IMR-90 (cell line): ENCODE data around the gene CDADC1. TPM values are rescaled to one million over a fixed set of nuclear protein-coding genes. Genes with fewer than 3 reads are reported as not detected.

Experiments used
- ATAC-seq: fragments of 200-7000 bp; cut with Tn5 transposase; 2 replicates; pipeline ENCODE4 v1.9.1; 2020; ENCODE audit warnings: low read depth, mild to moderate bottlenecking, moderate library complexity
- BruUV-seq: library from RNA; stranded (reverse); fragments of 400-500 nt; replicated peaks from 2 replicates; lab custom pipeline; 2021; lab: Mats Ljungman, UMichigan
- CTCF ChIA-PET: fragments of 300-600 bp; formaldehyde crosslinking; extraction: SDS; loops from one replicate; lab custom pipeline; 2021; ENCODE audit warnings: antibody characterized with exemption; lab: Yijun Ruan, JAX
- POLR2A ChIA-PET: fragments of 300-600 bp; sonication (Branson Sonifier 250); formaldehyde crosslinking; loops from one replicate; lab custom pipeline; 2022; ENCODE audit warnings: antibody characterized with exemption; ENCODE audit not compliant: unreplicated experiment; lab: Charles Lee
- DNase-seq: peaks from one replicate; pipeline ENCODE4 v3.0.0; 2013
- H2AFZ ChIP-seq: replicated peaks from 2 replicates; pipeline ENCODE3; 2013; ENCODE audit warnings: low read length, mild to moderate bottlenecking; ENCODE audit not compliant: poor library complexity
- H2AK5ac ChIP-seq: 2 replicates; pipeline ENCODE4 v1.6.1; 2013; ENCODE audit warnings: low read depth, low read length, inconsistent platforms
- H2AK9ac ChIP-seq: replicated peaks from 2 replicates; pipeline ENCODE3; 2013; ENCODE audit warnings: mild to moderate bottlenecking, low read depth, low read length, moderate library complexity; ENCODE audit not compliant: poor library complexity
- H2BK120ac ChIP-seq: 2 replicates; pipeline ENCODE4 v1.6.1; 2013; ENCODE audit warnings: low read depth, low read length, inconsistent platforms
- H2BK15ac ChIP-seq: 3 replicates; pipeline ENCODE4 v1.6.1; 2013; ENCODE audit warnings: low read depth, low read length, inconsistent platforms
- H2BK20ac ChIP-seq: 2 replicates; pipeline ENCODE4 v1.6.1; 2013; ENCODE audit warnings: low read depth, mild to moderate bottlenecking, inconsistent platforms, low read length, moderate library complexity
- H2BK5ac ChIP-seq: 2 replicates; pipeline ENCODE4 v1.6.1; 2013; ENCODE audit warnings: mild to moderate bottlenecking, low read depth, low read length, inconsistent platforms; ENCODE audit not compliant: poor library complexity, severe bottlenecking
- H3K14ac ChIP-seq: replicated peaks from 2 replicates; pipeline ENCODE4 v1.6.1; 2013; ENCODE audit warnings: low read depth, low read length, inconsistent platforms
- H3K18ac ChIP-seq: 2 replicates; pipeline ENCODE4 v1.6.1; 2013; ENCODE audit warnings: low read depth, low read length, control low read depth
- H3K23ac ChIP-seq: 2 replicates; pipeline ENCODE4 v1.6.1; 2013; ENCODE audit warnings: low read depth, low read length, inconsistent platforms
- H3K27ac ChIP-seq: 2 replicates; pipeline ENCODE4 v1.5.1; 2013; ENCODE audit warnings: mild to moderate bottlenecking, control low read depth, low read length; ENCODE audit not compliant: insufficient read depth
- H3K27me3 ChIP-seq: 2 replicates; pipeline ENCODE4 v1.6.1; 2013; ENCODE audit warnings: low read length; ENCODE audit not compliant: control insufficient read depth, insufficient read depth
- H3K36me3 ChIP-seq: 2 replicates; pipeline ENCODE4 v1.6.1; 2013; ENCODE audit warnings: low read length, mixed read lengths; ENCODE audit not compliant: control insufficient read depth, insufficient read depth
- H3K4ac ChIP-seq: 2 replicates; pipeline ENCODE4 v1.6.1; 2013; ENCODE audit warnings: low read depth, low read length, inconsistent platforms
- H3K4me1 ChIP-seq: 2 replicates; pipeline ENCODE4 v1.6.1; 2013; ENCODE audit warnings: low read length, mixed read lengths; ENCODE audit not compliant: control insufficient read depth, insufficient read depth
- H3K4me2 ChIP-seq: 2 replicates; pipeline ENCODE4 v1.6.1; 2013; ENCODE audit warnings: low read depth, mild to moderate bottlenecking, control low read depth, low read length, moderate library complexity
- H3K4me3 ChIP-seq: 2 replicates; pipeline ENCODE4 v1.5.1; 2013; ENCODE audit warnings: low read depth, mild to moderate bottlenecking, control low read depth, low read length, moderate library complexity; ENCODE audit not compliant: insufficient read depth
- H3K56ac ChIP-seq: 2 replicates; pipeline ENCODE4 v1.6.1; 2013; ENCODE audit warnings: low read length, inconsistent platforms; ENCODE audit not compliant: insufficient read depth; ENCODE audit errors: extremely low read depth
- H3K79me1 ChIP-seq, 2 experiments: 2 replicates each; pipeline ENCODE4 v1.6.1; 2013; ENCODE audit warnings: low read length in 2 of 2, inconsistent platforms in 1 of 2, low read depth in 1 of 2
- H3K9ac ChIP-seq: 2 replicates; pipeline ENCODE4 v1.6.1; 2013; ENCODE audit warnings: low read depth, low read length, control low read depth
- H3K9me1 ChIP-seq: 2 replicates; pipeline ENCODE4 v1.6.1; 2013; ENCODE audit warnings: low read length, inconsistent platforms; ENCODE audit not compliant: insufficient read depth
- H3K9me3 ChIP-seq: 2 replicates; pipeline ENCODE4 v1.6.1; 2013; ENCODE audit warnings: low read length; ENCODE audit not compliant: control insufficient read depth, insufficient read depth
- H4K20me1 ChIP-seq: 2 replicates; pipeline ENCODE4 v1.6.1; 2013; ENCODE audit warnings: low read length, inconsistent platforms; ENCODE audit not compliant: insufficient read depth
- H4K5ac ChIP-seq: 2 replicates; pipeline ENCODE4 v1.6.1; 2013; ENCODE audit warnings: mild to moderate bottlenecking, low read depth, low read length, control low read depth
- H4K8ac ChIP-seq, 2 experiments: 2 replicates each; pipeline ENCODE4 v1.6.1; 2013; ENCODE audit warnings: low read depth in 2 of 2, low read length in 2 of 2, control low read depth in 1 of 2, inconsistent platforms in 1 of 2
- H4K91ac ChIP-seq: 2 replicates; pipeline ENCODE4 v1.6.1; 2013; ENCODE audit warnings: low read depth, low read length, inconsistent platforms; ENCODE audit not compliant: insufficient read depth
- CEBPB ChIP-seq: IDR thresholded peaks from 2 replicates; pipeline ENCODE4 v1.6.1; 2012; ENCODE audit warnings: low read depth, low read length, improper control_type of control experiment
- ELK1 ChIP-seq: fragments of 150-350 bp; IDR thresholded peaks from 2 replicates; pipeline ENCODE4 v1.6.1; 2016; ENCODE audit warnings: low read depth, mild to moderate bottlenecking, low read length, moderate library complexity, borderline replicate concordance
- MAZ ChIP-seq: IDR thresholded peaks from 2 replicates; pipeline ENCODE4 v1.6.1; 2012; ENCODE audit warnings: low read depth, mild to moderate bottlenecking, low read length, improper control_type of control experiment, moderate library complexity, borderline replicate concordance
- MXI1 ChIP-seq: IDR thresholded peaks from 2 replicates; pipeline ENCODE4 v1.6.1; 2012; ENCODE audit warnings: low read depth, mild to moderate bottlenecking, low read length, moderate library complexity, borderline replicate concordance
- POLR2A ChIP-seq: IDR thresholded peaks from 2 replicates; pipeline ENCODE4 v1.6.1; 2012; ENCODE audit warnings: mild to moderate bottlenecking, low read depth, low read length
- SMC3 ChIP-seq: fragments of 150-350 bp; IDR thresholded peaks from 2 replicates; pipeline ENCODE4 v1.6.1; 2016; ENCODE audit warnings: low read depth, mild to moderate bottlenecking, antibody characterized with exemption, low read length, moderate library complexity
- WGBS, 2 experiments: methylation state at CpG; one replicate each; pipeline versions ENCODE4 v1.1.5 to v1.1.7; 2013; ENCODE audit warnings: missing lambda C conversion rate in 2 of 2; ENCODE audit not compliant: insufficient read length in 1 of 2; ENCODE audit errors: extremely low coverage in 2 of 2; 5-methylcytosine and 5-hydroxymethylcytosine counted together
- dilution Hi-C: fragments of 300-500 bp; cut with HindIII; formaldehyde crosslinking; loops from one replicate; pipeline ENCODE4 v1.14.3; 2018; ENCODE audit warnings: low sequenced_read_pairs; ENCODE audit not compliant: unreplicated experiment
- in situ Hi-C: fragments of 300-500 bp; cut with MboI; formaldehyde crosslinking; loops from 3 replicates; pipeline ENCODE4 v1.14.3; 2019; ENCODE audit warnings: low sequenced_read_pairs, inconsistent platforms, mixed read lengths
- intact Hi-C: fragments of 100-400 bp; cut with micrococcal nuclease; formaldehyde crosslinking; loops from 2 replicates; pipeline ENCODE4 v1.10.0; 2022
- polyA plus RNA-seq, 3 experiments: library from polyadenylated mRNA; depleted of rRNA; stranded (reverse); fragments of >200 nt; gene quantifications; 2 replicates each; pipeline ENCODE4 v1.2.3, GENCODE V29; 2012; ENCODE audit warnings: low replicate concordance in 1 of 3
- total RNA-seq: library from RNA; depleted of rRNA; stranded (reverse); fragments of >200 nt; gene quantifications from 2 replicates; pipeline ENCODE4 v1.2.3, GENCODE V29; 2012
- TF ChIP-seq, protein P1 (sequence below): fragments of 150-350 bp; IDR thresholded peaks from 2 replicates; pipeline ENCODE4 v1.6.1; 2017; ENCODE audit warnings: mild to moderate bottlenecking, antibody characterized with exemption, low read length, low read depth
- TF ChIP-seq, protein P2 (sequence below): conservative IDR thresholded peaks from 2 replicates; pipeline ENCODE4 v1.5.1; 2012; ENCODE audit warnings: mild to moderate bottlenecking, low read depth, low read length, improper control_type of control experiment

The CDADC1 gene
- total and polyA plus RNA-seq, 2 of the 4 experiments (the other 2 are of a cell fraction): 0.54 to 2.6 TPM

GRCh38 chr13:49336655-49337054 lies 88.9 kb downstream of the CDADC1 start:
- H2BK20ac ChIP-seq: no peak overlapping the region; the same call in 1 of the 2 replicates
- H4K91ac ChIP-seq: no peak overlapping the region
- H3K9me1 ChIP-seq: peaks cover 3% of the 10 kb centered on the region; the same call in 1 of the 2 replicates
- no peak overlapping the region for H3K14ac ChIP-seq
- no peaks in the 10 kb centered on the region for H3K79me1 ChIP-seq
- no peak overlapping the region for H3K27ac ChIP-seq
- no peak for TF ChIP-seq ELK1
- no peak for TF ChIP-seq MXI1
- TF ChIP-seq MAZ: no peak
- no peak for TF ChIP-seq POLR2A
- TF ChIP-seq, protein P1, sequence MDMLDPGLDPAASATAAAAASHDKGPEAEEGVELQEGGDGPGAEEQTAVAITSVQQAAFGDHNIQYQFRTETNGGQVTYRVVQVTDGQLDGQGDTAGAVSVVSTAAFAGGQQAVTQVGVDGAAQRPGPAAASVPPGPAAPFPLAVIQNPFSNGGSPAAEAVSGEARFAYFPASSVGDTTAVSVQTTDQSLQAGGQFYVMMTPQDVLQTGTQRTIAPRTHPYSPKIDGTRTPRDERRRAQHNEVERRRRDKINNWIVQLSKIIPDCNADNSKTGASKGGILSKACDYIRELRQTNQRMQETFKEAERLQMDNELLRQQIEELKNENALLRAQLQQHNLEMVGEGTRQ: no peak
- TF ChIP-seq, protein P2, sequence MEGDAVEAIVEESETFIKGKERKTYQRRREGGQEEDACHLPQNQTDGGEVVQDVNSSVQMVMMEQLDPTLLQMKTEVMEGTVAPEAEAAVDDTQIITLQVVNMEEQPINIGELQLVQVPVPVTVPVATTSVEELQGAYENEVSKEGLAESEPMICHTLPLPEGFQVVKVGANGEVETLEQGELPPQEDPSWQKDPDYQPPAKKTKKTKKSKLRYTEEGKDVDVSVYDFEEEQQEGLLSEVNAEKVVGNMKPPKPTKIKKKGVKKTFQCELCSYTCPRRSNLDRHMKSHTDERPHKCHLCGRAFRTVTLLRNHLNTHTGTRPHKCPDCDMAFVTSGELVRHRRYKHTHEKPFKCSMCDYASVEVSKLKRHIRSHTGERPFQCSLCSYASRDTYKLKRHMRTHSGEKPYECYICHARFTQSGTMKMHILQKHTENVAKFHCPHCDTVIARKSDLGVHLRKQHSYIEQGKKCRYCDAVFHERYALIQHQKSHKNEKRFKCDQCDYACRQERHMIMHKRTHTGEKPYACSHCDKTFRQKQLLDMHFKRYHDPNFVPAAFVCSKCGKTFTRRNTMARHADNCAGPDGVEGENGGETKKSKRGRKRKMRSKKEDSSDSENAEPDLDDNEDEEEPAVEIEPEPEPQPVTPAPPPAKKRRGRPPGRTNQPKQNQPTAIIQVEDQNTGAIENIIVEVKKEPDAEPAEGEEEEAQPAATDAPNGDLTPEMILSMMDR: no peak
- TF ChIP-seq SMC3: no peak
- TF ChIP-seq CEBPB: no peak
- H2BK120ac ChIP-seq: no peak overlapping the region
- H3K9me3 ChIP-seq: no peaks in the 10 kb centered on the region
- no peak overlapping the region for H3K4ac ChIP-seq
- dilution Hi-C loops: no loop called here
- in situ Hi-C loops: no loop called here
- no peak overlapping the region for H3K4me2 ChIP-seq
- no peak overlapping the region for H3K56ac ChIP-seq
- CTCF ChIA-PET: no interaction called here
- POLR2A ChIA-PET: no interaction called here
- no peaks in the 10 kb centered on the region for H3K27me3 ChIP-seq
- no peak overlapping the region for H4K5ac ChIP-seq
- no peaks in the 10 kb centered on the region for H3K4me1 ChIP-seq
- DNase-seq (no peak), ATAC-seq (no peak)
- no peak overlapping the region for H2AK5ac ChIP-seq
- no peak overlapping the region for H2AK9ac ChIP-seq
- H3K23ac ChIP-seq: no peak overlapping the region
- WGBS, 2 experiments: no CpG with 5 or more reads among the region's 4 CpGs
- no peaks in the 10 kb centered on the region for H4K20me1 ChIP-seq
- no peak overlapping the region for H4K8ac ChIP-seq
- no peak overlapping the region for H2BK5ac ChIP-seq
- H2BK15ac ChIP-seq: no peak overlapping the region
- peaks cover 4% of the 10 kb centered on the region; the same call in 1 of the 2 replicates for H3K36me3 ChIP-seq
- no peak overlapping the region for H3K18ac ChIP-seq
- no peak overlapping the region for H3K4me3 ChIP-seq
- intact Hi-C loops: no loop called here
- H3K9ac ChIP-seq: no peak overlapping the region
- no TSS peak for BruUV-seq
- H2AFZ ChIP-seq: no peak overlapping the region
